BE2C (cell line): ENCODE data around the gene MASP1.

Source experiments
- DNase-seq: peaks from one replicate; pipeline ENCODE4 v3.0.0-alpha.2; 2020
- H3K27me3 ChIP-seq: fragments of 250-450 bp; sonication (Bioruptor Pico); 2 replicates; pipeline ENCODE4 v1.5.1; 2020; ENCODE audit warnings: mild to moderate bottlenecking
- H3K36me3 ChIP-seq: fragments of 250-450 bp; sonication (Bioruptor Pico); 2 replicates; pipeline ENCODE4 v1.5.1; 2020; ENCODE audit warnings: mild to moderate bottlenecking
- H3K4me1 ChIP-seq: fragments of 250-450 bp; sonication (Bioruptor Pico); 2 replicates; pipeline ENCODE4 v1.5.1; 2020
- H3K4me3 ChIP-seq: 2 replicates; pipeline ENCODE4 v1.5.1; 2011; ENCODE audit warnings: low read depth, low read length
- H3K9me3 ChIP-seq: fragments of 250-450 bp; sonication (Bioruptor Pico); 2 replicates; pipeline ENCODE4 v1.5.1; 2020
- CTCF ChIP-seq: IDR thresholded peaks from 2 replicates; pipeline ENCODE4 v1.5.1; 2012; ENCODE audit warnings: mild to moderate bottlenecking, low read depth, low read length

Gene MASP1

GRCh38 chr3:187261541-187261969 lies 30.0 kb downstream of the MASP1 start:
- Histone ChIP-seq H3K4me1 (no peaks in the 10 kb centered on the region), H3K9me3 (no peaks in the 10 kb centered on the region), H3K27me3 (no peaks in the 10 kb centered on the region), H3K4me3 (no peak overlapping the region), H3K36me3 (no peaks in the 10 kb centered on the region)
- no peak for DNase-seq
- TF ChIP-seq CTCF = no peak

GRCh38 chr3:187259171-187259570 lies 32.4 kb downstream of the MASP1 start:
- H3K9me3 ChIP-seq = no peaks in the 10 kb centered on the region
- no peaks in the 10 kb centered on the region for H3K4me1 ChIP-seq
- no peaks in the 10 kb centered on the region for H3K36me3 ChIP-seq
- no peak for TF ChIP-seq CTCF
- H3K4me3 ChIP-seq = no peak overlapping the region
- no peaks in the 10 kb centered on the region for H3K27me3 ChIP-seq
- DNase-seq = no peak

GRCh38 chr3:187257992-187258692 lies 33.4 kb downstream of the MASP1 start:
- Histone ChIP-seq H3K36me3 (no peaks in the 10 kb centered on the region), H3K27me3 (no peaks in the 10 kb centered on the region)

GRCh38 chr3:187257471-187257870 lies 34.1 kb downstream of the MASP1 start:
- TF ChIP-seq CTCF = no peak
- no peaks in the 10 kb centered on the region for H3K9me3 ChIP-seq

More at GRCh38 chr3:187257992-187258692, 33.4 kb downstream of the MASP1 start:
- Histone ChIP-seq H3K4me3 (no peak overlapping the region), H3K4me1 (no peaks in the 10 kb centered on the region), H3K9me3 (no peaks in the 10 kb centered on the region)
- DNase-seq = no peak
- TF ChIP-seq CTCF = no peak

GRCh38 chr3:187256051-187256616 lies 35.4 kb downstream of the MASP1 start:
- no peaks in the 10 kb centered on the region for H3K27me3 ChIP-seq
- no peak overlapping the region for H3K4me3 ChIP-seq
- no peaks in the 10 kb centered on the region for H3K36me3 ChIP-seq
- no peaks in the 10 kb centered on the region for H3K9me3 ChIP-seq
- no peak for DNase-seq
- TF ChIP-seq CTCF = 0 out of 2 replicates have a peak, but pooled peaks have one; percentile 6
- no peaks in the 10 kb centered on the region for H3K4me1 ChIP-seq

More at GRCh38 chr3:187257471-187257870, 34.1 kb downstream of the MASP1 start:
- Histone ChIP-seq H3K27me3 (no peaks in the 10 kb centered on the region), H3K36me3 (no peaks in the 10 kb centered on the region), H3K4me1 (no peaks in the 10 kb centered on the region), H3K4me3 (no peak overlapping the region)
- no peak for DNase-seq

- TF ChIP-seq CTCF = no peak
- H3K36me3 ChIP-seq = no peaks in the 10 kb centered on the region
- H3K27me3 ChIP-seq = no peaks in the 10 kb centered on the region
- DNase-seq = no peak
- H3K4me1 ChIP-seq = no peaks in the 10 kb centered on the region
- no peak overlapping the region for H3K4me3 ChIP-seq
- H3K9me3 ChIP-seq = no peaks in the 10 kb centered on the region
Measured at GRCh38 chr3:187255314-187255713, 36.2 kb downstream of the MASP1 start.
